OCI-LY1 (cell line): ENCODE data around the gene SLC15A1.

Experiments
- EZH2 ChIP-seq: fragments of 200-600 bp; sonication (generic), shearing (Covaris generic); IDR thresholded peaks from 2 replicates; pipeline ENCODE4 v1.8.0; 2017; ENCODE audit warnings: borderline replicate concordance, mixed run types, mild to moderate bottlenecking, antibody characterized with exemption, low read length, moderate library complexity, mixed read lengths
- TF ChIP-seq, protein P1 (sequence below): fragments of 200-600 bp; sonication (generic), shearing (Covaris generic); IDR thresholded peaks from 2 replicates; pipeline ENCODE4 v1.5.1; 2017; ENCODE audit warnings: mild to moderate bottlenecking, antibody characterized with exemption, low read length, moderate library complexity, mixed read lengths

DNA sequence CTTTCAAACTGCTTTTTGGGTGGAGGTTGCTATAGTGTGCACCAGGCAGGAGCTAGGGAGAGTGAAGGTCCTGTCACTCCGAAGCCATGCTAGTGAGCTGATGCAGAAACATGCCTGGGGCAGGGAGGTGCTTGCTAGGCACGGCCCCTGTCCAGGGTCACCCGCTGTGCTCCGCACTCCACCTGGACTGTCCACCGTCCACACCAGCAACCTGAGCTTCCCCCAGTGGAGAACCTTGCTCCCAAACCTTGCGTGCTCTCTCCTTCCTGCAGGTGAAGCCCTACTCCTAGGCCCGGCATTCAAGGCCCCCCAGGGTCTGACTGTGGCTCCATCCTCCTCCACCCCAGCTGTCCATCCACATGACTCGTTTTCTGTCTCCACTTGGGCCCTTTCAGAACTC lies 12.3 kb downstream of the SLC15A1 start:
- TF ChIP-seq, protein P1, sequence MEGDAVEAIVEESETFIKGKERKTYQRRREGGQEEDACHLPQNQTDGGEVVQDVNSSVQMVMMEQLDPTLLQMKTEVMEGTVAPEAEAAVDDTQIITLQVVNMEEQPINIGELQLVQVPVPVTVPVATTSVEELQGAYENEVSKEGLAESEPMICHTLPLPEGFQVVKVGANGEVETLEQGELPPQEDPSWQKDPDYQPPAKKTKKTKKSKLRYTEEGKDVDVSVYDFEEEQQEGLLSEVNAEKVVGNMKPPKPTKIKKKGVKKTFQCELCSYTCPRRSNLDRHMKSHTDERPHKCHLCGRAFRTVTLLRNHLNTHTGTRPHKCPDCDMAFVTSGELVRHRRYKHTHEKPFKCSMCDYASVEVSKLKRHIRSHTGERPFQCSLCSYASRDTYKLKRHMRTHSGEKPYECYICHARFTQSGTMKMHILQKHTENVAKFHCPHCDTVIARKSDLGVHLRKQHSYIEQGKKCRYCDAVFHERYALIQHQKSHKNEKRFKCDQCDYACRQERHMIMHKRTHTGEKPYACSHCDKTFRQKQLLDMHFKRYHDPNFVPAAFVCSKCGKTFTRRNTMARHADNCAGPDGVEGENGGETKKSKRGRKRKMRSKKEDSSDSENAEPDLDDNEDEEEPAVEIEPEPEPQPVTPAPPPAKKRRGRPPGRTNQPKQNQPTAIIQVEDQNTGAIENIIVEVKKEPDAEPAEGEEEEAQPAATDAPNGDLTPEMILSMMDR, result no peak
- no peak for TF ChIP-seq EZH2
